ENCODE results near the gene STPG2. TPM values are rescaled to one million over a fixed set of nuclear protein-coding genes. Genes with fewer than 3 reads are reported as not detected.

The STPG2 gene
- total and polyA plus RNA-seq, 2 experiments from 2014 or later, result 0.32 TPM; not detected in 1

DNA sequence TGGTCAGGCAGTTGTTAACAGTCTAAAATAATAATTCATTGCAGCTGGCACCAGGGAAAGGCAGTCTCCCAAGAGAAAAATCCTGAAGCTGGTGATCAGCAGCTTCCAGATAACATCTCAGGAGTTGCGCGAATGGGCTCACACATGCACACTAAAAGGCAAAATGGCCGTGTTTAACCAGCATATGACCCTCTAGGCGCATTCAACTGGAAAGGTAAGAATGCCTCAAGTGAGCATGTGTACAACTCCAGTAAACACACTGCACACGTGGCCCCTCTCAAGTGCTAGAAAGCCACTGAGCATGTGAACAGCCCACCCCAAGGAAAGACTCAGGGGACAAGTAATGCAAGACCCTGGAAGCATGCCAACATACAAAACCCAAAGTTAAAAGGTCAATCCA lies 33.1 kb downstream of the STPG2 start:
- Histone ChIP-seq H3K4me3 (no peak overlapping the region), H3K9me3 (ENCODE audit: low read depth) (no peaks in the 10 kb centered on the region), H3K36me3 (ENCODE audit: low read depth) (no peaks in the 10 kb centered on the region), H3K9ac (no peak overlapping the region), H3F3A (ENCODE audit: insufficient read depth) (no peaks in the 10 kb centered on the region), H3K27ac (no peak overlapping the region), H4K20me1 (ENCODE audit: insufficient read depth) (no peaks in the 10 kb centered on the region), H3K27me3 (replicated peaks; ENCODE audit: insufficient read depth) (0 out of 2 replicates have a peak, but pooled peaks cover 5% of the 10 kb centered on the region), H3K4me1 (ENCODE audit: insufficient read depth) (no peaks in the 10 kb centered on the region), H3K4me2 (ENCODE audit: unreplicated experiment) (no peak overlapping the region), H2AFZ (no peak overlapping the region), H3K9me2 (ENCODE audit: insufficient read depth) (no peaks in the 10 kb centered on the region), H3K79me2 (ENCODE audit: insufficient read depth) (no peaks in the 10 kb centered on the region)
- DNase-seq, result no peak
- no peak for TF ChIP-seq EZH2phosphoT487 (IDR thresholded peaks at IDR 0.05; ENCODE audit: insufficient read depth, low read depth)
- TF ChIP-seq EZH2 (IDR thresholded peaks at IDR 0.05; ENCODE audit: insufficient read depth, poor library complexity, severe bottlenecking), result no peak
- in situ Hi-C loops (cut with MboI), result no loop called here
- WGBS, 2 experiments (ENCODE audit: low coverage in 1 of 2, low lambda C conversion rate in 2 of 2, missing lambda C conversion rate in 2 of 2), result 52 to 66% methylated on average over 5 of the region's 5 CpGs

DNA sequence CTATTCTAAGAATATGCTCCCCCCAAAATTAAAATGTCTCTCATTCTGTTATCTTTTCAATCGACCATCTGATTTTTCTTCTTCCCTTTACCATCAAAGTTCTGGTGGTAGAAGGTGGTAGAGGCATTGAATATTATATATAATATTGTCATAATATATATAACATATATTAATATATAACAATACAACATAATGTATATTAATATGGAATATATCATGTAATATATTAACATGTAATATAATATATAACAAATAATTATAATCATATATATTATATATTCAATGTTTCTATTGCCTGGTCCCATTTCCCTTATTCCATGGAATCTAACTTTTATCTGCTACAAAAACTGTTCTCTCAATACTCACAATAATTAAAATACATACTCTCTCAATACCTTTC lies 40.6 kb downstream of the STPG2 start:
- Histone ChIP-seq H3K4me1 (ENCODE audit: insufficient read depth) (no peaks in the 10 kb centered on the region), H3F3A (ENCODE audit: insufficient read depth) (no peaks in the 10 kb centered on the region), H3K9me2 (ENCODE audit: insufficient read depth) (no peaks in the 10 kb centered on the region), H3K9ac (no peak overlapping the region), H3K9me3 (ENCODE audit: low read depth) (no peaks in the 10 kb centered on the region), H4K20me1 (ENCODE audit: insufficient read depth) (no peaks in the 10 kb centered on the region), H3K4me2 (ENCODE audit: unreplicated experiment) (no peak overlapping the region), H3K27ac (no peak overlapping the region), H3K27me3 (replicated peaks; ENCODE audit: insufficient read depth) (0 out of 2 replicates have a peak, but pooled peaks cover 5% of the 10 kb centered on the region), H3K4me3 (no peak overlapping the region), H3K36me3 (ENCODE audit: low read depth) (no peaks in the 10 kb centered on the region), H2AFZ (no peak overlapping the region), H3K79me2 (ENCODE audit: insufficient read depth) (no peaks in the 10 kb centered on the region)
- in situ Hi-C loops (cut with MboI), result no loop called here
- WGBS, 2 experiments (ENCODE audit: low coverage in 1 of 2, low lambda C conversion rate in 2 of 2, missing lambda C conversion rate in 2 of 2), result 8 to 13% methylated on average over 1 of the region's 1 CpG
- DNase-seq, result no peak
- TF ChIP-seq EZH2phosphoT487 (IDR thresholded peaks at IDR 0.05; ENCODE audit: insufficient read depth, low read depth) (no peak), EZH2 (IDR thresholded peaks at IDR 0.05; ENCODE audit: insufficient read depth, poor library complexity, severe bottlenecking) (no peak)

DNA sequence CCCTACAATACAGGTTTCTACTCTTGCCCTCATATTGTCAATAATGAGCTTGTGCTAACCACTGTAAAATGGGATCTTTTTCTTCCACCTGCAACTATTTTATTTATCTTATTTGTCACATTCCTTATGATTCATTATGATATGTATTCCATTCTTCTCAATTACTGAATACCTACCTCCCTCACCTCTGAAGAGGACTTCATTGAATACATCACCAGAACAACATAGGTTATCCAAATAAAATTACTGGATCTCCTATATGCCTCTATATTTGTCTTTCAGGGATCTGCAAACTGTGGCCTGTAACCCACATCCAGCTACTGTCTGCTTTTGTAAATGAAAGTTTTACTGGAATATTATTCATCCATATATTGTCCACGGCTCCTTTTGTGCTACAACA lies 41.3 kb downstream of the STPG2 start:
- Histone ChIP-seq H3K36me3 (ENCODE audit: low read depth) (no peaks in the 10 kb centered on the region), H3K27me3 (replicated peaks; ENCODE audit: insufficient read depth) (no peaks in the 10 kb centered on the region), H3K9me2 (ENCODE audit: insufficient read depth) (no peaks in the 10 kb centered on the region), H3K27ac (no peak overlapping the region), H3K4me2 (ENCODE audit: unreplicated experiment) (no peak overlapping the region), H2AFZ (no peak overlapping the region), H3K4me3 (no peak overlapping the region), H4K20me1 (ENCODE audit: insufficient read depth) (no peaks in the 10 kb centered on the region), H3K9me3 (ENCODE audit: low read depth) (no peaks in the 10 kb centered on the region), H3K79me2 (ENCODE audit: insufficient read depth) (no peaks in the 10 kb centered on the region), H3K9ac (no peak overlapping the region), H3F3A (ENCODE audit: insufficient read depth) (no peaks in the 10 kb centered on the region), H3K4me1 (ENCODE audit: insufficient read depth) (no peaks in the 10 kb centered on the region)
- in situ Hi-C loops (cut with MboI), result no loop called here
- no peak for TF ChIP-seq EZH2phosphoT487 (IDR thresholded peaks at IDR 0.05; ENCODE audit: insufficient read depth, low read depth)
- TF ChIP-seq EZH2 (IDR thresholded peaks at IDR 0.05; ENCODE audit: insufficient read depth, poor library complexity, severe bottlenecking), result no peak
- DNase-seq, result no peak
- WGBS, 2 experiments (ENCODE audit: low coverage in 1 of 2, low lambda C conversion rate in 2 of 2, missing lambda C conversion rate in 2 of 2), result 7 to 14% methylated on average over 1 of the region's 1 CpG

DNA sequence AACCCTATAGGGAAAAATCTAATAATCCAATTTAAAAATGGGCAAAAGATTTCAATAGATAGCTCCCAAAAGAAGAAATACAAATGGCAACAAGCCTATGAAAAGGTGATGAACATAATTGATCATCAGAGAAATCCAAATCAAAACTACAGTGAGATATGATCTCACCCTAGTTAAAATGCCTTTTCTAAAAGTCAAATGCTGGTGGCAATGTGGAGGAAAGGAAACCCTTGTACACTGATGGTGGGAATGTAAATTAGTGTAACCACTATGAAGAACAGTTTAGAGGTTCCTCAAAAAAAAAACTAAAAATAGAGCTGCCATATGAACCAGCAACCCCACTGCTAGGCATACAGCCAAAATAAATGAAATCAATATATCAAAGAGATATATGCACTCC lies 44.5 kb downstream of the STPG2 start:
- Histone ChIP-seq H3K9ac (no peak overlapping the region), H3K9me2 (ENCODE audit: insufficient read depth) (no peaks in the 10 kb centered on the region), H3K4me3 (no peak overlapping the region), H2AFZ (no peak overlapping the region), H3K27ac (no peak overlapping the region), H4K20me1 (ENCODE audit: insufficient read depth) (no peaks in the 10 kb centered on the region), H3F3A (ENCODE audit: insufficient read depth) (no peaks in the 10 kb centered on the region), H3K9me3 (ENCODE audit: low read depth) (no peaks in the 10 kb centered on the region), H3K4me2 (ENCODE audit: unreplicated experiment) (no peak overlapping the region), H3K27me3 (replicated peaks; ENCODE audit: insufficient read depth) (no peaks in the 10 kb centered on the region), H3K36me3 (ENCODE audit: low read depth) (no peaks in the 10 kb centered on the region), H3K4me1 (ENCODE audit: insufficient read depth) (no peaks in the 10 kb centered on the region), H3K79me2 (ENCODE audit: insufficient read depth) (no peaks in the 10 kb centered on the region)
- no peak for DNase-seq
- TF ChIP-seq EZH2phosphoT487 (IDR thresholded peaks at IDR 0.05; ENCODE audit: insufficient read depth, low read depth), result no peak
- no peak for TF ChIP-seq EZH2 (IDR thresholded peaks at IDR 0.05; ENCODE audit: insufficient read depth, poor library complexity, severe bottlenecking)
- in situ Hi-C loops (cut with MboI), result no loop called here

DNA sequence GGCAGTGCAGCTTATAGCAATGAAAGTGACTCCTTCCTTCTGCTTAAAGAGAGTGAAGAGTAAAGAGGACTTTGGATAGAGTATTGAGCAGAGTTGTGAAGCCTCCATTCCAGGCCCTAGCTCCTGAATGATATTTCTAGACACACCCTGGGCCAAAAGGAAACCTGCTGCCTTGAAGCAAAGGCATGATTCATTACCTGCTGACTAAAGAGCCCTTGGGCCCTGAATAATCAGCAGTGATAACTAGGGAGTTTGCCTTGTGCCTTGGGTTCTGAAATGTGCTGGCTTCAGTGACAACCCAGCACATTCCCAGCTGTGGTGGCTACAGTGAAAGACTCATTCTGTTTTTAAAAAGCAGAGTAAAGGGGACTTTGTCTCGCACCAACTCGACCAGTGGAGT lies 49.2 kb downstream of the STPG2 start:
- no peak for DNase-seq
- H3K27ac ChIP-seq, result no peak overlapping the region
- H3K9me2 ChIP-seq (ENCODE audit: insufficient read depth), result no peaks in the 10 kb centered on the region
- 25 to 38% methylated on average over 2 of the region's 2 CpGs for WGBS, 2 experiments (ENCODE audit: low coverage in 1 of 2, low lambda C conversion rate in 2 of 2, missing lambda C conversion rate in 2 of 2)
- H3K4me3 ChIP-seq, result no peak overlapping the region
- in situ Hi-C loops (cut with MboI), result no loop called here
- H3K4me1 ChIP-seq (ENCODE audit: insufficient read depth), result no peaks in the 10 kb centered on the region
- no peak overlapping the region for H3K9ac ChIP-seq
- H3K36me3 ChIP-seq (ENCODE audit: low read depth), result no peaks in the 10 kb centered on the region
- H3F3A ChIP-seq (ENCODE audit: insufficient read depth), result no peaks in the 10 kb centered on the region
- no peaks in the 10 kb centered on the region for H3K27me3 ChIP-seq (replicated peaks; ENCODE audit: insufficient read depth)
- H3K79me2 ChIP-seq (ENCODE audit: insufficient read depth), result no peaks in the 10 kb centered on the region
- no peak overlapping the region for H2AFZ ChIP-seq
- no peaks in the 10 kb centered on the region for H3K9me3 ChIP-seq (ENCODE audit: low read depth)
- H4K20me1 ChIP-seq (ENCODE audit: insufficient read depth), result no peaks in the 10 kb centered on the region
- H3K4me2 ChIP-seq (ENCODE audit: unreplicated experiment), result no peak overlapping the region
- no peak for TF ChIP-seq EZH2phosphoT487 (IDR thresholded peaks at IDR 0.05; ENCODE audit: insufficient read depth, low read depth)
- no peak for TF ChIP-seq EZH2 (IDR thresholded peaks at IDR 0.05; ENCODE audit: insufficient read depth, poor library complexity, severe bottlenecking)
